Right lobe of liver (tissue), 6 donors: ENCODE data around the gene HSP90AA1. TPM values are rescaled to one million over a fixed set of nuclear protein-coding genes. Genes with fewer than 3 reads are reported as not detected.

ENCODE experiments used
- ATAC-seq, 4 donors: fragments of 200-7000 bp; cut with Tn5 transposase; one replicate each; pipeline ENCODE4 v1.9.1; 2020; ENCODE audit warnings: mild to moderate bottlenecking in 4 of 4, moderate library complexity in 4 of 4
- DNase-seq, 3 donors: peaks; one replicate each; pipeline ENCODE4 v3.0.0-alpha.2; 2020
- H3K27ac ChIP-seq, 3 donors: fragments of 200-600 bp; one replicate each; pipeline ENCODE4 v1.8.0; 2022
- H3K27me3 ChIP-seq, 2 donors: fragments of 200-600 bp; one replicate each; pipeline ENCODE4 v1.8.0; 2022
- H3K36me3 ChIP-seq, 4 donors: fragments of 200-600 bp; sonication (generic) in 1 of 4; one replicate each; pipeline versions ENCODE4 v1.5.1 to v1.8.0; 2017 to 2022; ENCODE audit warnings: control low read depth in 1 of 4
- H3K4me1 ChIP-seq, 4 donors: fragments of 200-600 bp; sonication (generic) in 1 of 4; one replicate each; pipeline versions ENCODE4 v1.5.1 to v1.8.0; 2017 to 2022; ENCODE audit warnings: control low read depth in 1 of 4
- H3K4me3 ChIP-seq, 3 donors: fragments of 200-600 bp; one replicate each; pipeline ENCODE4 v1.8.0; 2022
- H3K9me3 ChIP-seq, 4 donors: fragments of 200-600 bp; sonication (generic) in 1 of 4; one replicate each; pipeline versions ENCODE4 v1.5.1 to v1.8.0; 2017 to 2022; ENCODE audit warnings: control low read depth in 1 of 4
- CTCF ChIP-seq, 4 donors: fragments of 200-600 bp in 3 of 4; fragments of 450-650 bp in 1 of 4; IDR thresholded peaks; one replicate each; pipeline versions ENCODE4 v1.5.1 to v1.8.0; 2016 to 2022; ENCODE audit warnings: antibody characterized with exemption in 4 of 4, mild to moderate bottlenecking in 2 of 4
- POLR2A ChIP-seq: fragments of 450-650 bp; IDR thresholded peaks from one replicate; pipeline ENCODE4 v1.6.1; 2017; ENCODE audit warnings: antibody characterized with exemption, mild to moderate bottlenecking
- WGBS: methylation state at CpG from one replicate; pipeline ENCODE4 v1.1.6; 2018; ENCODE audit warnings: low coverage, low lambda C conversion rate; ENCODE audit not compliant: insufficient coverage; ENCODE audit errors: missing lambda C conversion rate; 5-methylcytosine and 5-hydroxymethylcytosine counted together
- intact Hi-C, 2 donors: fragments of 100-400 bp; cut with DNase I; formaldehyde crosslinking; loops; one replicate each; pipeline versions ENCODE4 v1.11.2 to v1.14.1; 2022
- total RNA-seq, 6 experiments: library from RNA; depleted of rRNA in 2 of 6; stranded (reverse); fragments of >200 nt in 2 of 6; fragmentation: NEBNext Ultra II Directional in 3 of 6; extraction: Animal tissue kit (Norgen Biotek cat#: 25700) in 3 of 6; gene quantifications; one replicate each; pipeline versions ENCODE4 v1.1.0 to v1.2.4, GENCODE V29; 2016 to 2023
- donor health status: DM: no; HTN: yes; CAD: no.
- donor health status: DM: no; HTN: no; CAD: no.
- donor health status: DM: no; HTN: no; CAD: no.
- donor health status: DM: no; HTN: yes; CAD: no.
- donor health status: DM: no; HTN: yes; CAD: no.

The HSP90AA1 gene
- total RNA-seq, 6 experiments from 2014 or later: 118 to 672 (median 325) TPM

DNA sequence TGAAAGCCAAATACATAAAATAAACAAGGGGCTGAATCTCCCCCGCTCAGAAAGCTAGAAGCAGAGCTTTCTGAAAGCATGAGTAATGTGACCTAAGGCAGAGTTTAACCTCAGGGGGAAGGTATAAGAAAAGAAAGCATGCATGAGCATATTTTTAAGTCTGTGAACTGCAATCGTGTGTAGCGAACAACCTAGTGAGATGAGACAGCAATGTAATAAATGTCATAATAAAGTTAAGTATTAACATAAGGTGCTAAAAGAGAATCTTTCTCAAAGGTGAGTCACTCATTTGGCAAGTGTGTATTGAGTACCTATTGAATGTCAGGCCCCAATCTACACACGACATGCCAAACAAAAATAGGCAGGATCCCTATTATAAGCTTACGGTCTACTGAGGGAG is 38.7 kb upstream of the HSP90AA1 start:
- WGBS: 79% methylated on average over 5 of the region's 5 CpGs
- no peak overlapping the region for H3K27ac ChIP-seq

DNA sequence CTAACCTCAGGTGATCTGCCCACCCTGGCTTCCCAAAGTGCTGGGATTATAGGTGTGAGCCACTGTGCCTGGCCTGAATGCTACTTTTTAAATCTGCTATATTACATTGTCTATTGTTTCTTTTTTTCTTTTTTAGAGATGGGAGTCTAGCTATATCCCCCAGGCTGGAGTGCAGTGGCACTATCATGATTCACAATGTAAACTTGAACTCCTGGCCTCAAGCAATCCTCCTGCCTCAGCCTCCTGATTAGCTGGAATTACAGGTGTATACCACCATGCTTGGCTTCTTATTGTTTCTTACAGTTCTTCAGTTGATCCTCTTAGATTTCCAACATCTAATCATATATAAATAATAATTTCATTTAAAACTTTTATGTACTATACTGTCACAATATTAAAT is 37.6 kb upstream of the HSP90AA1 start:
- Histone ChIP-seq H3K27ac (no peak overlapping the region), H3K9me3 (no peaks in the 10 kb centered on the region), H3K36me3 (no peaks in the 10 kb centered on the region), H3K4me3 (no peak overlapping the region), H3K4me1 (no peaks in the 10 kb centered on the region), H3K27me3 (no peaks in the 10 kb centered on the region)
- intact Hi-C loops: no loop called here
- ATAC-seq: no peak
- no peak for DNase-seq
- TF ChIP-seq POLR2A (no peak), CTCF (IDR thresholded peaks at IDR 0.05) (no peak)

More for the DNA sequence above, 38.7 kb upstream of the HSP90AA1 start:
- Histone ChIP-seq H3K9me3 (no peaks in the 10 kb centered on the region), H3K4me3 (no peak overlapping the region), H3K36me3 (no peaks in the 10 kb centered on the region), H3K27me3 (no peaks in the 10 kb centered on the region), H3K4me1 (no peaks in the 10 kb centered on the region)
- TF ChIP-seq CTCF (IDR thresholded peaks at IDR 0.05): no peak
- TF ChIP-seq POLR2A: no peak
- no peak for DNase-seq
- intact Hi-C loops: no loop called here
- ATAC-seq: no peak

DNA sequence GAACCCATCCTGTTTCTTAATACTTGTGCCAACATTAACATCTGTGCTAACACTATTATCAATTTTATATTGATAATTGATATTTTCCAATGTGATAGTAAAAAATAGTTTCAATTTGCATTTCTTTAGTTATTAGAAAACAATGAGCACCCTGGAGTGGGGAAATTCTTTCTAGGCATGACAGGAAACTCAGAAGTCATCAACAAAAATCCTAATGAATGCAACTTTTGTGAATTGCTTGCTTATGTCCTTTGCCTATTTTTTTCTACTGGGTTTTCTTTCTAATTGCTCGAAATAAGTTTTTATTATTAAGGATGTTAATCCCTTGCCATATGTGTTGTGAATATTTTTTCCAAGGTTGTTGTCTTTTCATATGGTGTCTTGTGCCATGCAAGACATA is 34.7 kb upstream of the HSP90AA1 start:
- H3K27me3 ChIP-seq: no peaks in the 10 kb centered on the region
- H3K4me1 ChIP-seq: no peaks in the 10 kb centered on the region
- intact Hi-C loops: no loop called here
- 100% methylated on average over 1 of the region's 1 CpG for WGBS
- no peak overlapping the region for H3K27ac ChIP-seq
- H3K9me3 ChIP-seq: no peaks in the 10 kb centered on the region
- DNase-seq (no peak), ATAC-seq (no peak)
- no peak overlapping the region for H3K4me3 ChIP-seq
- H3K36me3 ChIP-seq: no peaks in the 10 kb centered on the region
- TF ChIP-seq POLR2A (no peak), CTCF (IDR thresholded peaks at IDR 0.05) (no peak)

GRCh38 chr14:102120888-102121287 is 34.0 kb upstream of the HSP90AA1 start:
- DNase-seq (no peak), ATAC-seq (no peak)
- Histone ChIP-seq H3K4me3 (no peak overlapping the region), H3K4me1 (no peaks in the 10 kb centered on the region), H3K36me3 (no peaks in the 10 kb centered on the region), H3K27ac (no peak overlapping the region), H3K9me3 (no peaks in the 10 kb centered on the region), H3K27me3 (no peaks in the 10 kb centered on the region)
- intact Hi-C loops: no loop called here
- WGBS: 20% methylated on average over 1 of the region's 1 CpG
- no peak for TF ChIP-seq CTCF (IDR thresholded peaks at IDR 0.05)
- TF ChIP-seq POLR2A: no peak

DNA sequence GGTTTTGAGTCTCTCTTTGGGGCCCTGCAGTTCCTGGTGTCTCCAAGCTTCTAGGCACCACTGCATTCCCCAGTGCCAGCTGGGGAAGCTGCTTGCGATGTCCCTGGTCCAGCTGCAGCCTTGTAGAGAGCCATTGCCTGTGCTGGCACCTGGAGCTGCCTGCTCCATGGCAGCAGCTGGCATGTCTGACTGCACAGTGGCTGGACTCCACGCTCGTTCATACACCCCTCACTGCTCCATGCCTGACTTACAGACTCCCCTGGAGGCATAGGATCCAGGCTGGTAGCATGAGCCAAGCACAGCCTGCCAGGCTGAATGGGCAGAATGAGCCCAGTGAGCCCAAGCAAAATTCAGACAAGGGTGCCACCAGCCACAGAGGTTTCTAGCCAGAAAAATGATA is 31.0 kb upstream of the HSP90AA1 start:
- no peaks in the 10 kb centered on the region for H3K9me3 ChIP-seq
- no peak for DNase-seq
- H3K27ac ChIP-seq: no peak overlapping the region
- TF ChIP-seq POLR2A: no peak
- TF ChIP-seq CTCF (IDR thresholded peaks at IDR 0.05): no peak
- H3K27me3 ChIP-seq: no peaks in the 10 kb centered on the region
- H3K4me3 ChIP-seq: no peak overlapping the region
- intact Hi-C loops: no loop called here
- H3K4me1 ChIP-seq: no peaks in the 10 kb centered on the region
- no peak for ATAC-seq
- no CpG with 5 or more reads among the region's 3 CpGs for WGBS
- no peaks in the 10 kb centered on the region for H3K36me3 ChIP-seq
